Measurements from ENCODE around the gene NFIC.
A peak's percentile ranks its signal among the peaks of the same experiment; 100 is the strongest.
"Not testable (repeated sequence)": the region's sequence is repeated elsewhere in the genome, so short reads cannot be mapped to it uniquely, and the experiment has no call there.

Gene NFIC

DNA sequence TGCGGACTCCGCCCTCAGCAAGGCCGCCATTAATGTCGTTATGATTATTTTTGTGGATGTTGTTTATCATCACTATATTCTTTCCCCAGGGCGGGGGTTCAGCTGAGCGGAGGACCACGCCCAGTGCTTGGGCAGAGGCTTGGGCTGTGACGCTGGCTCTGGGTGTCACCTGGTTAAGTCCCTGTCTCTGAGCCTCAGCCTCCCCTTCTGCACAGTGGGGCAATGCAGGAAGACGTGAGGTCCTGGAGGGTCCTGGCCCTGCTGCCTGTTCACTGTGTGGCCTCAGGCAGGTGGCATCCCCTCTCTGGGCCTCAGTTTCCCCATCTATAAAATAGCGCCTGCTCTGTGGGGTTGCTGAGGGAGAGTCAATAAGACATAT is 32.5 kb downstream of the NFIC start:
- DNase-seq (ENCODE audit: low spot score): no peak

DNA sequence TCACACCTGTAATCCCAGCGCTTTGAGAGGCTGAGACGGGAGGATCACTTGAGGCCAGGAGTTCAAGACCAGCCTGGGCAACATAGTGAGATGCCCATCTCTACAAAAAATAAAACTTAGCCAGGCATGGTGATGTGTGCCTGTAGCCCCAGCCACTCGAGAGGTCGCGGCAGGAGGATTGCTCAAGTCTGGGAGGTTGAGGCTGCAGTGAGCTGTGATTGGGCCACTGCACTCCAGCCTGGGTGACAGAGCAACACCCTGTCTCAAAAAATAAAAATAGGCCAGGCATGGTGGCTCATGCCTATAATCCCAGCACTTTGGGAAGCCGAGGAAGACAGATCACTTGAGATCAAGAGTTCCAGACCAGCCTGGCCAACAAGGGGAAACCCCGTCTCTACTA is 32.9 kb downstream of the NFIC start:
- not testable (repeated sequence) for DNase-seq (ENCODE audit: low spot score)

DNA sequence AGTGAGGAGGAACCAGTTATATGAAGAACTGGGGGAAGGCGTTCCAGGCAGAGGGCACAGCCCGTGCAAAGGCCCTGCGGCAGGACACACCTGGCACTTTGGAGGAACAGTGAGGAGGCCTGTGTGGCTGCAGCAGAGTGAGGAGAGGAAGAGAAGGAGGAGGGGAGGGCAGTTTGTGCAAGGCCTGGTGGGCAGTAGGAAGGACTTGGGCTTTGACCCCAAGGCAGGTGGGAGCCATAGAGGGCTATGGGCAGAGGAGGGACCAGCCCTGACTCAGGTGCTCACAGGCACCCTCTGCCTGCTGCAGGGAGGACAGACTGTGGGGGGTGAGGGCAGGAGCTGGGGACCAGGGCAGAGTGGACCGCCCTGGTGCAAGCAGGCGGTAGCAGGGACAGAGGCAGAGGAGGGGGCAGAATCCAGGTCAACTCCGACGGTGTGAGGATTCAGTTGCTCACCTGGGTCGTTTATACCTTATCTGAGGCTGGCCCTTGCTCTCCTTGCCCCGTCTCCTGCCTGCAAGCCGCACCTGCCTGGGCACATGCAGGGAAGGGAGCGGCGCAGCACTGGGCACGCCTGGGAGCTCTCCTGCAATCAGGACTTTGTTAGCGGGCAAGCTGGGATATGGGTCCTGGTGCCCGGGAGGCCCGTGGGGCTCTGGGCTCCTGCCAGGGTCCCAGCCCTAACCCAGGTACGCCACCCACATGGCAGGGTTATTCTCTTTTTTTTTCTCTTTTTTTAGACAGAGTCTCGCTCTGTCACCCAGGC is 34.8 kb downstream of the NFIC start:
- no peak for DNase-seq (ENCODE audit: low spot score)

DNA sequence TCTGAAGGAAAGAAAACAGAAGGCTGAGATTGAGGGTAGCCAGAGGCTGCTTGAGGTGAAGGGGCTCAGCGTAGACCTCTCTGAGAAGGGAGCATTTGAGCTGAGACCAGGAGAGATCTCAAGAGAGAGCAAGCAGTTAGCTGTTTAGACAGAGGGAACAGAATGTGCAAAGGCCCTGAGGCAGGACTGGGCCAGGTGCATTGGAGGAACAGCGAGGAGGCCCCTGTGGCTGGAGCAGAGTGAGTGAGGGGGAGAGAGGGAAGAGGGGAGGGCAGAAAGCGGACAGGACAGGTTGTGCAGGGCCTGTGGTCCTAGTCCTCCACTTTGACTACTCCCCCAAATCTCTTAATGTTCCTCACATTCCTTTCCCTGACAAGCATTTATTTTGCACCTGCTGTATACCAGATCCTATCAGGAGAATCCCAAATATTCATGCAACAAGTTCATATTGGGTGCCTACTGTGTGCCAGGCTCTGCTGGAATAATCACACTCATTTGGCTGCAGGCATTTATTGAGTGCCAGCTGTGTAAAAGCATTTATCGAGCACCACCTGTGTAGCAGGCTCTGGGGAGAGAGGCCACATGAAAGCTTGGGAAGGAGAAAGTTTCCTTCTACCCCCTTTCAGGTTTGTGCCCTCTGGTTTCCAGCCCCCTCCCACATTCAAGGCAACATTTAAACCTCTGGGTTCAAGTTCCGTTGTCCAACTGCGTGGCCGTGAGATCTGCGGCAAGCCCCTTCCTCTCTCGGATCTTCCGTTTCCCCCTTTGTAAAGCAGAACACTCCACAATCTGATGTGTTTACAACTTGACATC is 36.5 kb downstream of the NFIC start:
- no peak for DNase-seq (ENCODE audit: low spot score)

DNA sequence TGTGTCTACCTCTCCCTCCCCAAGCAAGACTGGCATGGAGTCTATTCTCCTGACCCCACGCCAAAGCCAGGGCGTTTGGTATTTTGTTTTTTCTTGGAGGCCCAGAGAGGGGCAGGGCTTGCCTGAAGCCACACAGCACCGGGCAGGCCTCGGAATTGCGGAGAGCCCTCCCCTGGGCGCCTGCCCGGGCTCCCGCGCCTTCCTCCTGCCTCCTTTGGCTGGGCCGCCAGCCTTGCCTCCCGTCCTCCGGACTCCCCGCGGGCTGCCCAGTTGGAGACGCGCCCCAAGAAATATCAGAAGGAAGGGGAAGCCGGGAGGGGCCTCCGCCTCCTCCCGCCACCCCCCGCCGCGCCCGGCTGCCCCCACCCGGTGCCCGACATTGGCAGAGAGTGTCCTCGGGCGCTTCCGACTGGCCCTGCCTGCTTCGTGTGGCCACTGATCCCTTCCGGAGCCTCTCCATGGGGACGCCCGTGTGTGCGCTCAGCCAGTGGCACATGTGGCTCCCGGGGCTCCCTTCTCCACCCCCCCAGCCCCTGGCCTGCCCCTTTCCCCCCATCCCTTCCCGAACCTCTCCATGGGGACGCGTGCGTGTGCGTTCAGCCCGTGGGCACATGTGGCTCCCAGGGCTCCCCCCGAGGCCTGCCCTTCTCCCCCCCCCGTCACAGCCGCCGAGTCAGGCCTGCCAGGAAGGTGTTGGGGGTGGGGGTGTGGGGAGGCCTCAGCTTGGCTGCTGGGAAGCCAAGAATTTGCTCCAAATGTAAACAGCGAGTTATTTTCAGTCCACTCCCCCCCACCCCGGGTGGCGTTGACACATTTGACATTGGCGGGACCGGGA is 37.3 kb downstream of the NFIC start:
- peak; percentile 58 for DNase-seq (ENCODE audit: low spot score)

DNA sequence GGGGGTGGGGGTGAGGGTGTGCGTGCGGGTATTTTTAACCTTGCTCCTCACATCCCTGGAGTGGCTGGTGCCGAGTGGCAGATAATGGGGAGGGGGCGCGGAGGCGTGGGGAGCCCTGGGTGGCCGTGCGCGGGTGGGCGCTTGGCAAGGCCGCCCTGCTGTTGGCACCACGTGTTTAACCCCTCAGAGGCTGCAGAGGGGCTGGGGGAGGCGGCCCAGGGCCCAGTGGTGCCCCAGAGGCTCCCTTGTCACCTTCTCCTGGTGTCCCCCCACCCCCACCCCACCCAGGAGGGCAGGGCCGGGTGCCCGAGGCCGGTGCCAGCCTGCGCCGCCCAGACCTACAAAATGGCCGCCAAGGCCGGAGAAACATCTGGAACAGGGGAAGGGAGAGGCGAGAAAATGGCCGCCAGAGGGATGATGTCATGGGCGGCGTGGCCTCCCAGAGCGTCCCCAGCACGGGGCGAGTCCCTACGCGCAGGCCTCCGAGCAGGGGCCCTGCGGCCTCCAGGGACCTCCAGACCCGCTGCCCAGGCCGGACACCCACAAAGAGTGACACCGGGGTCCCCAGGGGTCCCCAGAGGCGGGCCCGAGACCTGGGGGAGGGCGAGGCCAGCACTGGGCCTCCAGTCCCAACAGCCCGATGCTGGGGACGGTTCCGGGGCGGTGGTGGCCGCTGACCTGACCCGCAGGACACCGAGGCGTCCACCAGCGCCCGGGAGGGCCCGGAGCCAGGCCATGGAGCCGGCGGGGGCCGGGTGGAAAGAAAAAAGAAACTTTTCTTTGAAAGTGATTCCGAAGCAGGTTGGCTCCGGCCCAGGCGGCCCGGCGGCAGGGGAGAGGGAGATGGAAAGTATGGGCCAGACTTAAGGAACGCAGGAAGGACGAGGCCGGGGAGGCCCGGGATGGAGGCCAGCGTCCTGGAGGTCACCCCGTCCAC is 38.2 kb downstream of the NFIC start:
- DNase-seq (ENCODE audit: low spot score): no peak

DNA sequence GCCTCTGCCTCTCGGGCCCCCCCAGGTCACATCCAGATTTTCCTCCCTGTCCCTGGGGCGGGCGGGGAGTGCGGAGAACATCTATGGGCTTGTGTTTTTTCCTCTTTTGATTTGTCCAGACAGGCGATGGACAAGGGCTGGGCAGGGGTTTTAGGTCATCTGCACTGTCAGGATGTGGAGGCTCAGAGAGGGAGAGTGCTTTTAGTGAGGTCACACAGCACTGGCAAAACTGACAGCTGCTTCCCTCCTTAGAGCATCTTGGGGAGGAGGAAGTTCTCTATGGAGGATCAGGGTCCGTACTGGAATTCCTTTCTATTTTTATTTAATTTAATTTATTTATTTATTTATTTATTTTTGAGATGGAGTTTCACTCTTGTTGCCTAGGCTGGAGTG is 38.9 kb downstream of the NFIC start:
- DNase-seq (ENCODE audit: low spot score): no peak

DNA sequence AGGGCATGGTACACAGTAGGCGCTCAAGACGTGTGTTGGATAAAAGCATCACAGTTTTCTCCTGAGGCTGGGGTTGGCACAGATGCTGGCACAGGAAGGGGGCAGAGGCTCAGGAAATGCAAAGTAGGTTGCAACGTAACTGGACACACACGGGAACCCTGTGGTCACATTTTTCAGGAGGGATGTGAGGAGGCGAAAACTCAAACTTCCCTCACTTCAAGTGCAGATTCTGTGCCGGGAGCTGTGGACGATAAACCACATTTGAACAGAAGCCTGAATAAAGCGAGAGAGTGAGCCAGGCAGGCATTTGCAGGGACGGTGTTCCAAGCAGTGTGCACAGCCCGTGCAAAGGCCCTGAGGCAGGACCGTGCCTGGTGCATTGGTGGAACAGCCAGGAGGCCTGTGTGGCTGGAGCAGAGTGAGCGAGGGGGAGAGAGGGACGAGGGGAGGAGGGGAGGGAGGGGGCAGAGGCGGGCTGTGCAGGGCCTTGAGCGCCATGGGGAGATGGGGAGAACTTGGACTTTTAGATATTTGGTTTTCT is 40.3 kb downstream of the NFIC start:
- DNase-seq (ENCODE audit: low spot score): no peak

DNA sequence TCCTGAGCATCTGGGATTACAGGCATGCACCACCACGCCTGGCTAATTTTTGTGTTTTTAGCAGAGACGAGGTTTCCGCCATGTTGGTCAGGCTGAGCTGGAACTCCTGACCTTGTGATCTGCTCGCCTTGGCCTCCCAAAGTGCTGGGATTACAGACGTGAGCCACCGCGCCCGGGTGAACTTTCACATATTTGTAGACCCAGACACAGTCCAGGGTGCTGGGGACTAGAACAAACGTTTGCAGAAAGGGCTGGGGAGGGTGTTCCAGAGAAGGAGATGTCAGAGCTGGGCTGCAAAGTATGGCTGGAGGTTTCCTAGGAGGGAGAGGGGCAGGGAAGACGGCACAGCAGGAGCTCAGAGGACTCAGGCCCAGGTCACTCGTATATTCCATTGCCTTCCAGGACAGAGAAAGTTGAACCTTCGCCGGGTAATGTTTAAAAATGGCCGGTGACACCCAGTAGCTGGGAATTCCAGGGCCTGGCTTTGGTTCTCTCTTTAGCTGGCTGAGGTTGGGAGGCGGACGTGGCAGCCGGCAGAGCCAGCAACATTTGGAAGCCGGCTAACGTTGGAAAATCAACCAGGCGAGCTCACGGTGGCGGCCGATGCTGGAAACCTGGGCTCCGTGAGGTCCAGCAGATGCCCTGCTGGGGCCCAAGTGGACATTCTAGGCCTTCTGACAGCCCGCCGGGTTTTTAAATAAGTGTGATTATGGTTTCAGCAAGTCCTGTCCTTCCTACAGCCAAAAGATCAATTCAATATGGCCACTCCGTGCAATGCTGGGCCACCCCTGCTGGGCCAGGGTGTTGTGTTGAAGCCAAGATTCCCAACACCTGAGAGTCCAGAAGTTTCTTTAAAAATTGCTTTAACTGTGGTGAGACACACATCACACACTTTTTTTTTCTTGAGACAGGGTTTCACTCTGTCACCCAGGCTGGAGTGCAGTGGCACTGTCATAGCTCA is 41.5 kb downstream of the NFIC start:
- DNase-seq (ENCODE audit: low spot score): no peak

DNA sequence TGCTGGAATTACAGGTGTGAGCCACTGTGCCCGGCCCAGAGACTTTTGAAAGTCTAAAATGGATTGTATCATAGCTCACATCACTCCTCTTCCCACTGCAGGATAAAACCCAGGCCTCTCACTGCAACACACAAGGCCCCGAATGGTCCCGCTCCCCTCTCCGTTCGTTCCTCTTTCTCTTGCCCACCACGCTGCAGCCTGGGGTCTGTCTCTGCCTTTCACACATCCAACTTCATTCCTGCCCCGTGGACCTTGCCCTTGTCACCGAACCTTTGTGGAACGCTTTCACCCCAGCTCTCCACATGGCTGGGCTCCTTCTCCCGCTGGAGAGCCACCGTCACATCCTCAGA is 42.6 kb downstream of the NFIC start:
- DNase-seq (ENCODE audit: low spot score): no peak

DNA sequence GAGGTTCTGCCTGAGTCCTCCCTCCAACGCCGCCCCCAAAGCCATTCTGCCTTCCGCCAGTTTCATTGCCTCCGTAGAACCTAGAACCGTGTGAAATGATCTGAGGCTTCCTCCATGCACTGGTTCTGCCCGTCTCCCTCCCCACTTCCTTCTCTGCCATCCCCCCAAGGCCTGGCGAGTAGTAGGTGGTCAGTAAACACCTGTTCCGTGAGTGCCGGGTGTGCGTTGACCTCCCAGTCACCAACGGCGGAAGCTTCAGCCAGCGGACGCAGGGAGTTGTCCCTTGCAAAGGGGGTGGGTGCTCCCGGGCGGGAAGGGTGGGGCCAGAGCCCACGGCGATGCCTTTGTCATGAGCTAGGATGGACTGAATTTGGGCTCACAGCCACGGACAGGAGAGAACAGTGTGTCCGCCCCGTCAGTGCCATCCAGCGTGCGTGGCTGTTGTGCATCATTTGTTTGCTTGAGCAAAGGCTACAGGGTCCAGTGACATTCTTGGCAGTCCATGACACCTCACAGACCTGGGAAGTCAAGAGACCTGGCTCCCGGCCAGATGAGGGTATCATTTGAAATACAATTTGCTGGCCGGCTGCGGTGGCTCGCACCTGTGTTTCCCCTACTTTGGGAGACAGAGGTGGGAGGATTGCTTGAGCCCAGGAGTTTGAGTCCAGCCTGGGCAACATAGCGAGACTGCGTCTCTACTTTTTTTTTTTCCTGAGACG is 43.1 kb downstream of the NFIC start:
- no peak for DNase-seq (ENCODE audit: low spot score)

DNA sequence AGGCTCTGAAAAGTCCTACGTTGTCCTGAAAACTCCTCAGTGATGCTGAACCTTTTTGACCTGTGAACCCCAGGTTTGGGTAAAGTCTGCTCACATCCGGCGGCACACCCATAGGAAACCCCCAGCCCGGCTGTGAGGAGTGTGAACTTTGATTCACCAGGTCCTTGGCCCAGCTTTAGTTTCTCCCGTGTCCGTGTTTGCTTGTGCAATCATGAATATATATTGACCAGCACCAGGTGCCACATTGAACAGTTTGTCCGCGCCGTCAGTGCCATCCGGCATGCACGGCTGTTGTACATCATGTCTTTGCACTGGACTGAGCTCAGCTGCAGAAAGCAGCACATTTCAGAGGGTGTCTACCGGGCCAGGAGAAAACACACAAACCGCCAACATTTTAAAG is 45.3 kb downstream of the NFIC start:
- no peak for DNase-seq (ENCODE audit: low spot score)

DNA sequence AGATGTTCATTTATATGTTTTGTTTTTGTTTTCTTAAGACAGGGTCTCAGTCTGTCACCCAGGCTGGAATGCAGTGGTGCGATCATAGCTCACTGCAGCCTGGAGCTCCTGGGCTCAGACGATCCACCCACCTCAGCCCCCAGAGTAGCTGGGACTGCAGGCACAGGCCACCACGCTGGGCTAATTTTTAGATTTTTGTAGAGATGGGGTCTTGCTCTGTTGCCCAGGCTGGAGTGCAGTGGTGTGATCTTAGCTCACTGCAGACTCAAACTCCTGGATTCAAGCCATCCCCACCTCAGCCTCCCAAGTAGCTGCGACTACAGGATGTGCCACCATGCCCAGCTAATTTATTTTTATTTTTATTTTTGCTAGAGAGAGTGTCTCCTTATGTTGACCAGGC is 45.7 kb downstream of the NFIC start:
- no peak for DNase-seq (ENCODE audit: low spot score)

DNA sequence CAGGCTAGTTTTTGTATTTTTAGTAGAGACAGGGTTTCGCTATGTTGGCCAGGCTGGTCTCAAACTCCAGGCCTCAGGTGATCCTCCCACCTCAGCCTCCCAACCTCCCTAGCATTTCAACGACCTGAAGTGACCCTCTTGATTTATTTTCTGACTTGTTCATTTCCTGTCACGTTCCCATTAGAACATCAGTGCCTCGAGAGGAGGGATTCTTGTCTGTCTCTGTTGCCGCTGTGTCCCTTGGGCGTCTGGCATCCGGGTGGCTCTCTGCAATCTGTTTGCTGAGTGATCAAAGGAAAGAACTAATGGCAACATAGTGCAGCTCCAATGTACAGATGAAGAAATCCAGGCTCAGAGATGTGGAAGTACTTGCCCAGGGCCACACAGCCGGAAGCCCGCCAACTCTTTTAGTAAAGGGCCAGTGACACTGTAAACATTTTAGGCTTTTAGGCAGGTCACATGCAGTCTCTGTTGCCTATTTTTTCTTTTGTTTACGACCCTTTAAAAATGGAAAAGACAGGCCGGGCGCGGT is 47.5 kb downstream of the NFIC start:
- DNase-seq (ENCODE audit: low spot score): peak; percentile 79

DNA sequence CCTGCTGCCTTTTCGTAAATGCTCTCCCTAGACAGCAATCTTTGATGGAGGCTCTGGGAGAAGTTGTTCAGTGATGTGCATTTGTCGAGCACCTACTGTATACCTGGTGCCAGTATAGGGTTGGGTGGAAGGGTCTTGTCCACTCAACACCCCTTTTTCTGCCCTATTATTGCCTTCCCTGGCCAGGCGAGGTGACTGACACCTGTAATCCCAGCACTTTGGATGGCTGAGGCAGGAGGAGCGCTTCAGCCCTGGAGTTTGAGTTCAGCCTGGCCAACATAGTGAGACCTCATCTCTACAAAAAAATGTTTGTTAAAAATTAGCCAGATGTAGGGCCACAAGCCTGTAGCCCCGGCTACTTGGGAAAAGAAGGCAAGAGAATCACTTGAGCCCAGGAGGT is 49.3 kb downstream of the NFIC start:
- no peak for DNase-seq (ENCODE audit: low spot score)

DNA sequence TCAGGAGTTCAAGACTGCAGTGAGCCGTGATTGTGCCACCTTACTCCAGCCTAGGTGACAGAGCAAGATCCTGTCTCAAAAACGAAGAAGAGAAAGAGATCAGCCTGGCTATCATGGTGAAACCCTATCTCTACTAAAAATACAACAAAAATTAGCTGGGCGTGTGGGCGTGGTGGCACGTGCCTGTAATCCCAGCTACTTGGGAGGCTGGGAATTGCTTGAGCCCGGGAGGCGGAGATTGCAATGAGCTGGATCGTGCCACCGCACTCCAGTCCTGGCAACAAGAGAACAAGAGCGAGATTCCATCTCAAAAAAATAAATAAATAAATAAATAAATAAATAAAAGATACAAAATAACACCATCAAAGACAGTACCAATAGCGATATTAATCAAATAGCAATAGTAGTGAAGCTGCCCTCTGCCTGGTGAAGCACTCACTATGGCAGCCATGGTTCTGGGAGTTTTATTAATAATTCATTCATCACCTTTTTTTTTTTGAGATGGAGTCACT is 53.9 kb downstream of the NFIC start:
- no peak for DNase-seq (ENCODE audit: low spot score)

DNA sequence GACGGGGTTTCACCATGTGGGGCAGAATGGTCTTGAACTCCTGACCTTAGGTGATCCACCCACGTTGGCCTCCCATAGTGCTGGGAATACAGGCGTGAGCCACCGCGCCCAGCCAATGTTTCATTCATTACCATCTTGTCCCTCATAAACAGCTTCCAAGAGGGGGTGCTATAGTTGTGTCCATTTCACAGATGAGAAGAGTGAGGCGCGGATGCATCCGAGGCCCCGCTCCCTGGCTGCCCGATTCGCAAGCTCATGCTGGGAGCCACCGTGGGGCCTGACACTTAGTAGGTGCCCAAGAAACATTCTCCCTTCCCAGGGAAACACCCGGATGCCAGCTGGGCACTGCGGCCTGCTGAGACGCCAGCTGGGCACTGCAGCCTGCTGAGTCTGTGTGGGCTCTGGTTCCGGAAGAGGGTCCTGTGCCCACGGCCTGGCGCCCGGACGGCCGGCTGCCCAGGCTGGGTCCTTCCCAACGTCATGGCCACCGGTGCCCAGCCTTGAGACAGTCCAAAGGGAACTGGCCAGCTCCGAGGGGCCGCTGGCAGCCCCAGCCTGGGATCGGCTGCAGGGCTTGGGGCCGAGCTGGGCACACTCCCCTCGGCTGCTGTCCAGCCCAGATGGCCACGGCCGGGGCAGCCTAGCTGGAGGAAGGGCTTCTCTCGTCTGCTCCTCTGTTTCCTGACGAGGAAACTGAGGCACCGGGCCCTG is 54.7 kb downstream of the NFIC start:
- DNase-seq (ENCODE audit: low spot score): peak; percentile 22

DNA sequence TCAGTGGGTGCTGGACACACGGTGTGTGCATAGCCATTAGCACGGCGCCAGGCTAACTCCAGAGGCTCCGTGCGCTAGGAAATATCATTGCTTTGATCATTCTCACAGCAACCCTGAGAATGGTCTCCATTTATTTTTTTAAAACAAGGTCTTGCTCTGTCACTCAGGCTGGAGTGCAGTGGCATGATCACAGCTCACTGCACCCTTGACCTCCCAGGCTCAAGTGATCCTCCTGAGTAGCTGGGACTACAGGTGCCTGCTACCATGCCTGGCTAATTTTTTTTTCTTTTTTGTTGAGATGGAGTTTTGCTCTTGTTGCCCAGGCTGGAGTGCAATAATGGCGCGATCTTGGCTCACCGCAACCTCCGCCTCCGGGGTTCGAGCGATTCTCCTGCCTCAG is 55.3 kb downstream of the NFIC start:
- not testable (repeated sequence) for DNase-seq (ENCODE audit: low spot score)
